Measurements from ENCODE around the gene TRPV2.
"Not testable (repeated sequence)": the region's sequence is repeated elsewhere in the genome, so short reads cannot be mapped to it uniquely, and the experiment has no call there.

Gene TRPV2

GRCh38 chr17:16438557-16439302, 23.4 kb downstream of the TRPV2 start:
- peak; percentile 100 for DNase-seq

GRCh38 chr17:16439303-16439791, 24.0 kb downstream of the TRPV2 start:
- DNase-seq, result no peak

- no peak for DNase-seq
Measured at GRCh38 chr17:16439811-16440351, 24.5 kb downstream of the TRPV2 start.

GRCh38 chr17:16440354-16440753, 25.0 kb downstream of the TRPV2 start:
- DNase-seq, result not testable (repeated sequence)

GRCh38 chr17:16440901-16441629, 25.7 kb downstream of the TRPV2 start:
- DNase-seq, result no peak

- no peak for DNase-seq
Measured at GRCh38 chr17:16442141-16442540, 26.8 kb downstream of the TRPV2 start.

GRCh38 chr17:16442594-16443510, 27.5 kb downstream of the TRPV2 start:
- peak in 1 of 2 experiments; percentile 36 for DNase-seq

- DNase-seq, result no peak
Measured at GRCh38 chr17:16443511-16444257, 28.3 kb downstream of the TRPV2 start.

GRCh38 chr17:16444258-16444886, 29.0 kb downstream of the TRPV2 start:
- DNase-seq, result peak; percentile 87 to 91

- no peak for DNase-seq
Measured at GRCh38 chr17:16446338-16446983, 31.1 kb downstream of the TRPV2 start.

GRCh38 chr17:16447676-16448075, 32.3 kb downstream of the TRPV2 start:
- DNase-seq, result no peak

- no peak for DNase-seq
Measured at GRCh38 chr17:16448490-16448889, 33.1 kb downstream of the TRPV2 start.

- DNase-seq, result no peak
Measured at GRCh38 chr17:16449121-16449570, 33.8 kb downstream of the TRPV2 start.

- DNase-seq, result no peak
Measured at GRCh38 chr17:16450028-16450427, 34.7 kb downstream of the TRPV2 start.

- not testable (repeated sequence) for DNase-seq
Measured at GRCh38 chr17:16452268-16452667, 36.9 kb downstream of the TRPV2 start.

- DNase-seq, result no peak
Measured at GRCh38 chr17:16453493-16453851, 38.1 kb downstream of the TRPV2 start.

- DNase-seq, result no peak
Measured at GRCh38 chr17:16455997-16456741, 40.8 kb downstream of the TRPV2 start.

- no peak for DNase-seq
Measured at GRCh38 chr17:16456742-16457316, 41.5 kb downstream of the TRPV2 start.

GRCh38 chr17:16459271-16459670, 43.9 kb downstream of the TRPV2 start:
- DNase-seq, result no peak

Measured in NCI-H524 (cell line).